IMR-90 (cell line): Measurements from ENCODE around the gene LTC4S. TPM values are rescaled to one million over a fixed set of nuclear protein-coding genes. Genes with fewer than 3 reads are reported as not detected.

Experiments used
- ATAC-seq: fragments of 200-7000 bp; cut with Tn5 transposase; 2 replicates; pipeline ENCODE4 v1.9.1; 2020; ENCODE audit warnings: low read depth, mild to moderate bottlenecking, moderate library complexity
- BruUV-seq: library from RNA; stranded (reverse); fragments of 400-500 nt; replicated peaks from 2 replicates; lab custom pipeline; 2021; lab: Mats Ljungman, UMichigan
- CTCF ChIA-PET: fragments of 300-600 bp; formaldehyde crosslinking; extraction: SDS; loops from one replicate; lab custom pipeline; 2021; ENCODE audit warnings: antibody characterized with exemption; lab: Yijun Ruan, JAX
- POLR2A ChIA-PET: fragments of 300-600 bp; sonication (Branson Sonifier 250); formaldehyde crosslinking; loops from one replicate; lab custom pipeline; 2022; ENCODE audit warnings: antibody characterized with exemption; ENCODE audit not compliant: unreplicated experiment; lab: Charles Lee
- DNase-seq: peaks from one replicate; pipeline ENCODE4 v3.0.0; 2013
- H2AFZ ChIP-seq: replicated peaks from 2 replicates; pipeline ENCODE3; 2013; ENCODE audit warnings: low read length, mild to moderate bottlenecking; ENCODE audit not compliant: poor library complexity
- H2AK5ac ChIP-seq: 2 replicates; pipeline ENCODE4 v1.6.1; 2013; ENCODE audit warnings: low read depth, low read length, inconsistent platforms
- H2AK9ac ChIP-seq: replicated peaks from 2 replicates; pipeline ENCODE3; 2013; ENCODE audit warnings: mild to moderate bottlenecking, low read depth, low read length, moderate library complexity; ENCODE audit not compliant: poor library complexity
- H2BK120ac ChIP-seq: 2 replicates; pipeline ENCODE4 v1.6.1; 2013; ENCODE audit warnings: low read depth, low read length, inconsistent platforms
- H2BK15ac ChIP-seq: 3 replicates; pipeline ENCODE4 v1.6.1; 2013; ENCODE audit warnings: low read depth, low read length, inconsistent platforms
- H2BK20ac ChIP-seq: 2 replicates; pipeline ENCODE4 v1.6.1; 2013; ENCODE audit warnings: low read depth, mild to moderate bottlenecking, inconsistent platforms, low read length, moderate library complexity
- H2BK5ac ChIP-seq: 2 replicates; pipeline ENCODE4 v1.6.1; 2013; ENCODE audit warnings: mild to moderate bottlenecking, low read depth, low read length, inconsistent platforms; ENCODE audit not compliant: poor library complexity, severe bottlenecking
- H3K14ac ChIP-seq: replicated peaks from 2 replicates; pipeline ENCODE4 v1.6.1; 2013; ENCODE audit warnings: low read depth, low read length, inconsistent platforms
- H3K18ac ChIP-seq: 2 replicates; pipeline ENCODE4 v1.6.1; 2013; ENCODE audit warnings: low read depth, low read length, control low read depth
- H3K23ac ChIP-seq: 2 replicates; pipeline ENCODE4 v1.6.1; 2013; ENCODE audit warnings: low read depth, low read length, inconsistent platforms
- H3K27ac ChIP-seq: 2 replicates; pipeline ENCODE4 v1.5.1; 2013; ENCODE audit warnings: mild to moderate bottlenecking, control low read depth, low read length; ENCODE audit not compliant: insufficient read depth
- H3K27me3 ChIP-seq: 2 replicates; pipeline ENCODE4 v1.6.1; 2013; ENCODE audit warnings: low read length; ENCODE audit not compliant: control insufficient read depth, insufficient read depth
- H3K36me3 ChIP-seq: 2 replicates; pipeline ENCODE4 v1.6.1; 2013; ENCODE audit warnings: low read length, mixed read lengths; ENCODE audit not compliant: control insufficient read depth, insufficient read depth
- H3K4ac ChIP-seq: 2 replicates; pipeline ENCODE4 v1.6.1; 2013; ENCODE audit warnings: low read depth, low read length, inconsistent platforms
- H3K4me1 ChIP-seq: 2 replicates; pipeline ENCODE4 v1.6.1; 2013; ENCODE audit warnings: low read length, mixed read lengths; ENCODE audit not compliant: control insufficient read depth, insufficient read depth
- H3K4me2 ChIP-seq: 2 replicates; pipeline ENCODE4 v1.6.1; 2013; ENCODE audit warnings: low read depth, mild to moderate bottlenecking, control low read depth, low read length, moderate library complexity
- H3K4me3 ChIP-seq: 2 replicates; pipeline ENCODE4 v1.5.1; 2013; ENCODE audit warnings: low read depth, mild to moderate bottlenecking, control low read depth, low read length, moderate library complexity; ENCODE audit not compliant: insufficient read depth
- H3K56ac ChIP-seq: 2 replicates; pipeline ENCODE4 v1.6.1; 2013; ENCODE audit warnings: low read length, inconsistent platforms; ENCODE audit not compliant: insufficient read depth; ENCODE audit errors: extremely low read depth
- H3K79me1 ChIP-seq, 2 experiments: 2 replicates each; pipeline ENCODE4 v1.6.1; 2013; ENCODE audit warnings: low read length in 2 of 2, inconsistent platforms in 1 of 2, low read depth in 1 of 2
- H3K9ac ChIP-seq: 2 replicates; pipeline ENCODE4 v1.6.1; 2013; ENCODE audit warnings: low read depth, low read length, control low read depth
- H3K9me1 ChIP-seq: 2 replicates; pipeline ENCODE4 v1.6.1; 2013; ENCODE audit warnings: low read length, inconsistent platforms; ENCODE audit not compliant: insufficient read depth
- H3K9me3 ChIP-seq: 2 replicates; pipeline ENCODE4 v1.6.1; 2013; ENCODE audit warnings: low read length; ENCODE audit not compliant: control insufficient read depth, insufficient read depth
- H4K20me1 ChIP-seq: 2 replicates; pipeline ENCODE4 v1.6.1; 2013; ENCODE audit warnings: low read length, inconsistent platforms; ENCODE audit not compliant: insufficient read depth
- H4K5ac ChIP-seq: 2 replicates; pipeline ENCODE4 v1.6.1; 2013; ENCODE audit warnings: mild to moderate bottlenecking, low read depth, low read length, control low read depth
- H4K8ac ChIP-seq, 2 experiments: 2 replicates each; pipeline ENCODE4 v1.6.1; 2013; ENCODE audit warnings: low read depth in 2 of 2, low read length in 2 of 2, control low read depth in 1 of 2, inconsistent platforms in 1 of 2
- H4K91ac ChIP-seq: 2 replicates; pipeline ENCODE4 v1.6.1; 2013; ENCODE audit warnings: low read depth, low read length, inconsistent platforms; ENCODE audit not compliant: insufficient read depth
- BHLHE40 ChIP-seq: fragments of 150-350 bp; IDR thresholded peaks from 2 replicates; pipeline ENCODE4 v1.6.1; 2016; ENCODE audit warnings: mild to moderate bottlenecking, low read depth, low read length
- CEBPB ChIP-seq: IDR thresholded peaks from 2 replicates; pipeline ENCODE4 v1.6.1; 2012; ENCODE audit warnings: low read depth, low read length, improper control_type of control experiment
- CHD1 ChIP-seq: IDR thresholded peaks from 2 replicates; pipeline ENCODE4 v1.6.1; 2012; ENCODE audit warnings: low read depth, low read length, improper control_type of control experiment
- ELK1 ChIP-seq: fragments of 150-350 bp; IDR thresholded peaks from 2 replicates; pipeline ENCODE4 v1.6.1; 2016; ENCODE audit warnings: low read depth, mild to moderate bottlenecking, low read length, moderate library complexity, borderline replicate concordance
- FOS ChIP-seq: fragments of 150-350 bp; IDR thresholded peaks from 2 replicates; pipeline ENCODE4 v1.6.1; 2016; ENCODE audit warnings: low read depth, low read length
- MAFK ChIP-seq: IDR thresholded peaks from 2 replicates; pipeline ENCODE4 v1.6.1; 2012; ENCODE audit warnings: low read depth, low read length, improper control_type of control experiment
- MAZ ChIP-seq: IDR thresholded peaks from 2 replicates; pipeline ENCODE4 v1.6.1; 2012; ENCODE audit warnings: low read depth, mild to moderate bottlenecking, low read length, improper control_type of control experiment, moderate library complexity, borderline replicate concordance
- MXI1 ChIP-seq: IDR thresholded peaks from 2 replicates; pipeline ENCODE4 v1.6.1; 2012; ENCODE audit warnings: low read depth, mild to moderate bottlenecking, low read length, moderate library complexity, borderline replicate concordance
- NFE2L2 ChIP-seq: fragments of 150-350 bp; IDR thresholded peaks from 2 replicates; pipeline ENCODE4 v1.6.1; 2016; ENCODE audit warnings: low read depth, mild to moderate bottlenecking, low read length
- POLR2A ChIP-seq: IDR thresholded peaks from 2 replicates; pipeline ENCODE4 v1.6.1; 2012; ENCODE audit warnings: mild to moderate bottlenecking, low read depth, low read length
- RAD21 ChIP-seq: IDR thresholded peaks from 2 replicates; pipeline ENCODE4 v1.6.1; 2012; ENCODE audit warnings: low read length, improper control_type of control experiment
- RCOR1 ChIP-seq: IDR thresholded peaks from 2 replicates; pipeline ENCODE4 v1.6.1; 2012; ENCODE audit warnings: mild to moderate bottlenecking, low read length, improper control_type of control experiment; ENCODE audit not compliant: insufficient replicate concordance
- RFX5 ChIP-seq: IDR thresholded peaks from 2 replicates; pipeline ENCODE4 v1.8.0; 2012; ENCODE audit warnings: low read depth, mild to moderate bottlenecking, low read length, moderate library complexity
- SMC3 ChIP-seq: fragments of 150-350 bp; IDR thresholded peaks from 2 replicates; pipeline ENCODE4 v1.6.1; 2016; ENCODE audit warnings: low read depth, mild to moderate bottlenecking, antibody characterized with exemption, low read length, moderate library complexity
- WGBS, 2 experiments: methylation state at CpG; one replicate each; pipeline versions ENCODE4 v1.1.5 to v1.1.7; 2013; ENCODE audit warnings: missing lambda C conversion rate in 2 of 2; ENCODE audit not compliant: insufficient read length in 1 of 2; ENCODE audit errors: extremely low coverage in 2 of 2; 5-methylcytosine and 5-hydroxymethylcytosine counted together
- dilution Hi-C: fragments of 300-500 bp; cut with HindIII; formaldehyde crosslinking; loops from one replicate; pipeline ENCODE4 v1.14.3; 2018; ENCODE audit warnings: low sequenced_read_pairs; ENCODE audit not compliant: unreplicated experiment
- in situ Hi-C: fragments of 300-500 bp; cut with MboI; formaldehyde crosslinking; loops from 3 replicates; pipeline ENCODE4 v1.14.3; 2019; ENCODE audit warnings: low sequenced_read_pairs, inconsistent platforms, mixed read lengths
- intact Hi-C: fragments of 100-400 bp; cut with micrococcal nuclease; formaldehyde crosslinking; loops from 2 replicates; pipeline ENCODE4 v1.10.0; 2022
- polyA plus RNA-seq, 3 experiments: library from polyadenylated mRNA; depleted of rRNA; stranded (reverse); fragments of >200 nt; gene quantifications; 2 replicates each; pipeline ENCODE4 v1.2.3, GENCODE V29; 2012; ENCODE audit warnings: low replicate concordance in 1 of 3
- total RNA-seq: library from RNA; depleted of rRNA; stranded (reverse); fragments of >200 nt; gene quantifications from 2 replicates; pipeline ENCODE4 v1.2.3, GENCODE V29; 2012
- TF ChIP-seq, protein P1 (sequence below): fragments of 150-350 bp; IDR thresholded peaks from 2 replicates; pipeline ENCODE4 v1.6.1; 2017; ENCODE audit warnings: mild to moderate bottlenecking, antibody characterized with exemption, low read length, low read depth
- TF ChIP-seq, protein P2 (sequence below): conservative IDR thresholded peaks from 2 replicates; pipeline ENCODE4 v1.5.1; 2012; ENCODE audit warnings: mild to moderate bottlenecking, low read depth, low read length, improper control_type of control experiment

The LTC4S gene
- total and polyA plus RNA-seq, 2 of the 4 experiments (the other 2 are of a cell fraction): 0.72 TPM; not detected in 1

DNA sequence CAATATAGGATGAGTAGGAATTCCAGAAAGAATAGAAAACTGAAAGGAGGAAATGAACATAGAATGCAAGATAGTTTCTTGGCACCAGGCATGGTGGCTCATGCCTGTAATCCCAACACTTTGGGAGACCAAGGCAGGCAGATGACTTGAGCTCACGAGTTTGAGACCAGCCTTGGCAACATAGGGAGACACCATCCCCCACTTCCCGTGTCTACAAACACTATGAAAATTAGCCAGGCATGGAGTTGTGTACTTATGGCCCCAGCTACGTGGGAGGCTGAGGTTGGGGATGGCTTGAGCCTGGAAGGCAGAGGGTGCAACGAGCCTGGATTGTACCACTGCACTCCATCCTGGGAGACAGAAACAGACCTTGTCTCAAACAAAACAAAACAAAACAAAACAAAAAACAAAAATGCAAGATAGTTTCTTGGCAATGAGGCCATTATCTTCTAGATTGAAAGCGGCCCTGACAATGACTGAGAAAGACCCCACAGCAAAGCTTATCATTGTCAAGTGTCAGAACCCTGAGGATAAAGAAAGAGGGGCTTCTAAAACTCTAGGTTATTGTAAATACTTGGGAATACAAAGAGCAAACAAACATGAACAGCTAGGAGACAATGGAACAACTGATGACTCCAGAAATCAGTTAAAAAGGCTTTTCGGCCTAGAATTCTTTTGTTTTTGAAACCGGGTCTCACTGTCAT is 36.1 kb downstream of the LTC4S start:
- dilution Hi-C loops: no loop called here
- Histone ChIP-seq H4K20me1 (peaks cover 87% of the 10 kb centered on the region), H3K27ac (no peak overlapping the region)

More for the DNA sequence above, 36.1 kb downstream of the LTC4S start:
- H3K18ac ChIP-seq: no peak overlapping the region
- H3K9ac ChIP-seq: no peak overlapping the region
- no peak overlapping the region for H4K5ac ChIP-seq
- BruUV-seq: no TSS peak
- H3K14ac ChIP-seq: no peak overlapping the region
- H3K27me3 ChIP-seq: no peaks in the 10 kb centered on the region
- H3K4me2 ChIP-seq: no peak overlapping the region
- TF ChIP-seq CEBPB (no peak), NFE2L2 (no peak), MAFK (no peak), FOS (no peak), CHD1 (no peak), POLR2A (no peak), RCOR1 (no peak), ELK1 (no peak), RFX5 (no peak), MXI1 (no peak), BHLHE40 (no peak), MAZ (no peak), RAD21 (no peak), SMC3 (no peak)
- TF ChIP-seq, protein P1, sequence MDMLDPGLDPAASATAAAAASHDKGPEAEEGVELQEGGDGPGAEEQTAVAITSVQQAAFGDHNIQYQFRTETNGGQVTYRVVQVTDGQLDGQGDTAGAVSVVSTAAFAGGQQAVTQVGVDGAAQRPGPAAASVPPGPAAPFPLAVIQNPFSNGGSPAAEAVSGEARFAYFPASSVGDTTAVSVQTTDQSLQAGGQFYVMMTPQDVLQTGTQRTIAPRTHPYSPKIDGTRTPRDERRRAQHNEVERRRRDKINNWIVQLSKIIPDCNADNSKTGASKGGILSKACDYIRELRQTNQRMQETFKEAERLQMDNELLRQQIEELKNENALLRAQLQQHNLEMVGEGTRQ: no peak
- TF ChIP-seq, protein P2, sequence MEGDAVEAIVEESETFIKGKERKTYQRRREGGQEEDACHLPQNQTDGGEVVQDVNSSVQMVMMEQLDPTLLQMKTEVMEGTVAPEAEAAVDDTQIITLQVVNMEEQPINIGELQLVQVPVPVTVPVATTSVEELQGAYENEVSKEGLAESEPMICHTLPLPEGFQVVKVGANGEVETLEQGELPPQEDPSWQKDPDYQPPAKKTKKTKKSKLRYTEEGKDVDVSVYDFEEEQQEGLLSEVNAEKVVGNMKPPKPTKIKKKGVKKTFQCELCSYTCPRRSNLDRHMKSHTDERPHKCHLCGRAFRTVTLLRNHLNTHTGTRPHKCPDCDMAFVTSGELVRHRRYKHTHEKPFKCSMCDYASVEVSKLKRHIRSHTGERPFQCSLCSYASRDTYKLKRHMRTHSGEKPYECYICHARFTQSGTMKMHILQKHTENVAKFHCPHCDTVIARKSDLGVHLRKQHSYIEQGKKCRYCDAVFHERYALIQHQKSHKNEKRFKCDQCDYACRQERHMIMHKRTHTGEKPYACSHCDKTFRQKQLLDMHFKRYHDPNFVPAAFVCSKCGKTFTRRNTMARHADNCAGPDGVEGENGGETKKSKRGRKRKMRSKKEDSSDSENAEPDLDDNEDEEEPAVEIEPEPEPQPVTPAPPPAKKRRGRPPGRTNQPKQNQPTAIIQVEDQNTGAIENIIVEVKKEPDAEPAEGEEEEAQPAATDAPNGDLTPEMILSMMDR: no peak
- intact Hi-C loops: no loop called here
- no peak overlapping the region for H3K4me3 ChIP-seq
- in situ Hi-C loops: no loop called here
- no peak overlapping the region for H2BK5ac ChIP-seq
- peaks cover 15% of the 10 kb centered on the region for H3K9me1 ChIP-seq
- H4K8ac ChIP-seq: no peak overlapping the region
- WGBS, 2 experiments: 100% methylated on average over 2 of the region's 7 CpGs; no CpG with 5 or more reads in 1 of the 2 experiments
- ChIA-PET POLR2A (no interaction called here), CTCF (no interaction called here)
- no peak overlapping the region for H3K4ac ChIP-seq
- H3K56ac ChIP-seq: no peak overlapping the region
- H3K36me3 ChIP-seq: peaks cover 83% of the 10 kb centered on the region
- H3K79me1 ChIP-seq: peaks cover 32 to 82% of the 10 kb centered on the region in 2 experiments
- no peaks in the 10 kb centered on the region for H3K9me3 ChIP-seq
- no peak overlapping the region for H4K91ac ChIP-seq
- no peak overlapping the region for H2BK15ac ChIP-seq
- H2AFZ ChIP-seq: peak overlapping the region; percentile 58
- no peak overlapping the region for H2AK5ac ChIP-seq
- H3K23ac ChIP-seq: no peak overlapping the region
- DNase-seq: no peak
- no peaks in the 10 kb centered on the region; the same call in 1 of the 2 replicates for H3K4me1 ChIP-seq
- H2BK120ac ChIP-seq: no peak overlapping the region
- no peak overlapping the region for H2AK9ac ChIP-seq
- ATAC-seq: no peak
- H2BK20ac ChIP-seq: no peak overlapping the region
